ENCODE results near the gene SERINC5.
"Not testable (repeated sequence)": the region's sequence is repeated elsewhere in the genome, so short reads cannot be mapped to it uniquely, and the experiment has no call there.

SERINC5 gene

GRCh38 chr5:80225189-80225933 lies 30.5 kb downstream of the SERINC5 start:
- DNase-seq: no peak

- DNase-seq: no peak
Observed at GRCh38 chr5:80223561-80223960, 32.3 kb downstream of the SERINC5 start.

- no peak for DNase-seq
Observed at GRCh38 chr5:80220245-80220897, 35.5 kb downstream of the SERINC5 start.

- no peak for DNase-seq
Observed at GRCh38 chr5:80219391-80219790, 36.5 kb downstream of the SERINC5 start.

GRCh38 chr5:80217667-80218066 lies 38.2 kb downstream of the SERINC5 start:
- DNase-seq: no peak

- peak in 1 of 2 experiments; percentile 57 for DNase-seq
Observed at GRCh38 chr5:80216753-80217596, 38.9 kb downstream of the SERINC5 start.

- no peak for DNase-seq
Observed at GRCh38 chr5:80216096-80216495, 39.8 kb downstream of the SERINC5 start.

GRCh38 chr5:80215523-80215922 lies 40.3 kb downstream of the SERINC5 start:
- DNase-seq: no peak

GRCh38 chr5:80213466-80213865 lies 42.4 kb downstream of the SERINC5 start:
- no peak for DNase-seq

- DNase-seq: no peak
Observed at GRCh38 chr5:80212171-80212667, 43.6 kb downstream of the SERINC5 start.

GRCh38 chr5:80211327-80211726 lies 44.5 kb downstream of the SERINC5 start:
- DNase-seq: no peak

GRCh38 chr5:80210014-80210413 lies 45.8 kb downstream of the SERINC5 start:
- DNase-seq: no peak

- DNase-seq: no peak
Observed at GRCh38 chr5:80208381-80208780, 47.5 kb downstream of the SERINC5 start.

- no peak for DNase-seq
Observed at GRCh38 chr5:80207832-80208231, 48.0 kb downstream of the SERINC5 start.

- DNase-seq: no peak
Observed at GRCh38 chr5:80206282-80206681, 49.6 kb downstream of the SERINC5 start.

- DNase-seq: no peak
Observed at GRCh38 chr5:80205846-80206245, 50.0 kb downstream of the SERINC5 start.

GRCh38 chr5:80204808-80205614 lies 50.8 kb downstream of the SERINC5 start:
- DNase-seq: no peak

- not testable (repeated sequence) for DNase-seq
Observed at GRCh38 chr5:80201763-80202162, 54.1 kb downstream of the SERINC5 start.

GRCh38 chr5:80198920-80199319 lies 56.9 kb downstream of the SERINC5 start:
- DNase-seq: peak in 1 of 2 experiments; percentile 15

GRCh38 chr5:80198399-80198798 lies 57.4 kb downstream of the SERINC5 start:
- DNase-seq: peak in 1 of 2 experiments; percentile 25

GRCh38 chr5:80195837-80196400 lies 59.9 kb downstream of the SERINC5 start:
- DNase-seq: no peak

- no peak for DNase-seq
Observed at GRCh38 chr5:80194468-80194867, 61.4 kb downstream of the SERINC5 start.

Data from activated T-cell treated with anti-CD3 and anti-CD28 coated beads, Interleukin-2, amount 50 U/mL, for 48 hours (primary cell).